22Rv1 (cell line): ENCODE measurements around the gene TPM4.

ENCODE experiments used
- H3K27ac ChIP-seq: fragments of 450-650 bp; 2 replicates; pipeline ENCODE4 v1.5.1; 2017
- ZFX ChIP-seq: fragments of 450-650 bp; IDR thresholded peaks from 2 replicates; pipeline ENCODE4 v1.6.1; 2017; ENCODE audit warnings: antibody characterized with exemption, borderline replicate concordance
- TF ChIP-seq, protein P1 (sequence below): fragments of 450-650 bp; IDR thresholded peaks from 2 replicates; pipeline ENCODE4 v1.5.1; 2017; ENCODE audit warnings: mild to moderate bottlenecking

Gene TPM4

DNA sequence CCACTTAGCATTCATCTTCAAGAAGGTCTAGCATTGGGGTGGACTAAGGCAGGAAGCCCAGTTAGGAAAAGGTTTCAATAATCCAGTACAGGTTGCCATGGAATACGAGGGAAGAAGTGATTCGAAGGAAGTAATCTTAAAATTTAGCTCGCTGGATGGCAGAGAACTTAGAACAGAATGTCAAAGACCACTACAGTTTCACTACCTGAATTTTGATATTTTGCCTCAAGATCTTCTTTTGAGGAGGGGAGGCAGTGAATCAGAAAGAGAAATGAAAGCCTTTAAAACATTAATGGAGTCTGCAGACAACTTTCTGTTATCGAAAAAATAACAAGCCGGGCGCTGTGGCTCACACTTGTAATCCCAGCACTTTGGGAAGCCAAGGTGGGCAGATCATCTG is 28.4 kb downstream of the TPM4 start:
- H3K27ac ChIP-seq = no peak overlapping the region
- TF ChIP-seq, protein P1, sequence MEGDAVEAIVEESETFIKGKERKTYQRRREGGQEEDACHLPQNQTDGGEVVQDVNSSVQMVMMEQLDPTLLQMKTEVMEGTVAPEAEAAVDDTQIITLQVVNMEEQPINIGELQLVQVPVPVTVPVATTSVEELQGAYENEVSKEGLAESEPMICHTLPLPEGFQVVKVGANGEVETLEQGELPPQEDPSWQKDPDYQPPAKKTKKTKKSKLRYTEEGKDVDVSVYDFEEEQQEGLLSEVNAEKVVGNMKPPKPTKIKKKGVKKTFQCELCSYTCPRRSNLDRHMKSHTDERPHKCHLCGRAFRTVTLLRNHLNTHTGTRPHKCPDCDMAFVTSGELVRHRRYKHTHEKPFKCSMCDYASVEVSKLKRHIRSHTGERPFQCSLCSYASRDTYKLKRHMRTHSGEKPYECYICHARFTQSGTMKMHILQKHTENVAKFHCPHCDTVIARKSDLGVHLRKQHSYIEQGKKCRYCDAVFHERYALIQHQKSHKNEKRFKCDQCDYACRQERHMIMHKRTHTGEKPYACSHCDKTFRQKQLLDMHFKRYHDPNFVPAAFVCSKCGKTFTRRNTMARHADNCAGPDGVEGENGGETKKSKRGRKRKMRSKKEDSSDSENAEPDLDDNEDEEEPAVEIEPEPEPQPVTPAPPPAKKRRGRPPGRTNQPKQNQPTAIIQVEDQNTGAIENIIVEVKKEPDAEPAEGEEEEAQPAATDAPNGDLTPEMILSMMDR = no peak
- no peak for TF ChIP-seq ZFX

DNA sequence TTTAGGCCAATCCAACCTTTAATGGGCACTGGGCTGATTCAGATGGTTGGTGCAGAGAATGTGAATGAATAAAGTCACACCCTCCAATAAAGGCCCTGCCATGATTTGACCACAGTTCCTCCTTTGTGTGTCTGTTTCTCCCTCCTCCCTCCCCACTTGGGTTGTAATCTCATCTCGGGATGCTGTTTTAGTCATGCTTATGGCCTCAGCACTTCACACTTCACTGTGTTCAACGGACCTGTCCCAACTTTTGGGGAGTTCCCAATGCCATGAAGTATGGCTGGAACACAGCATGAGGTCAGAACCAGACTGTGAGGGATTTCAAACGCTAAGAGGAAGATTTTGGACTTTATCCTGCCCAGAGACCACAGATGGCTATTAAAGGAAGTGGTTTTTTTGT is 29.8 kb downstream of the TPM4 start:
- TF ChIP-seq ZFX = no peak
- TF ChIP-seq, protein P1 = no peak
- H3K27ac ChIP-seq = no peak overlapping the region

DNA sequence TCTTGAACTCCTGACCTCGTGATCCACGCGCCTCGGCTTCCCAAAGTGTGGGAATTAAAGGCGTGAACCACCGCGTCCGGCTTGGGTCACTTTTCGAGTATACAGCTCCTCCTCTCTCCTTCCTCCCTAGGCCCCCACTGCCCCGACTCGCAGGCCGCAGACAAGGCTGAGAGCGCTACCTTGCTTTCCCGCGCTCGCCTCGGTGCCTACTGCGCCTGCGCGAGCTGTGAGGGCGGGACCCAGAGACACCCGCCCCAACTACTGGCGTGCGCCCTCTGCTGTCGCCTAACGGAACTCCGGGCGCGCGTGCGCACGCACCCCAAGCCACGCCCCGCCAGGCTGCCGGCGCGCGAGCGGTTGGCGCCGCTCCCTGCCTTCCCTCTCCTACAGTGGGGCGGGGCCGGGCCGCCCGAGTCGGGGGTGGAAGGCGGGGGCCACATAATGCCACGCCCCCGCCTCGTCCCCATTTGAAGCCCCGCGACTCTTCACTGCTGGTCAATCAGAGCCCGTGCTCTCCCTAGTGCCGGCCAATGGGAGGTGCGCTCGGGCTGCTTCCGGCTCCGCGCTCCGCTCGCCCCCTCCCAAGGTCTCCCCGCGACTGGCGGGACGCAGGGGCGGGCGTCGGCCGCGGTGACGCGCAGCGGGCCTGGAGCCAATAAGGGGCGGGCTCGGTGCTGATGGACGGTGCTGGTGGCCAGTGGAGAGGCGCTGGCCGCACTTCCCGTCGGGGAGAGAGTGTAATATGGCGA is 35.0 kb downstream of the TPM4 start, which contains the start of gene RAB8A:
Gene RAB8A, plus strand, starts transcription at position 730 of the 749 bp plus-strand sequence. Its CDS starts 13 bp downstream, at position 743.
- TF ChIP-seq ZFX = no peak
- TF ChIP-seq, protein P1 = peak; percentile 96
- peak within 1 kb of the TSS; percentile 73 for H3K27ac ChIP-seq

DNA sequence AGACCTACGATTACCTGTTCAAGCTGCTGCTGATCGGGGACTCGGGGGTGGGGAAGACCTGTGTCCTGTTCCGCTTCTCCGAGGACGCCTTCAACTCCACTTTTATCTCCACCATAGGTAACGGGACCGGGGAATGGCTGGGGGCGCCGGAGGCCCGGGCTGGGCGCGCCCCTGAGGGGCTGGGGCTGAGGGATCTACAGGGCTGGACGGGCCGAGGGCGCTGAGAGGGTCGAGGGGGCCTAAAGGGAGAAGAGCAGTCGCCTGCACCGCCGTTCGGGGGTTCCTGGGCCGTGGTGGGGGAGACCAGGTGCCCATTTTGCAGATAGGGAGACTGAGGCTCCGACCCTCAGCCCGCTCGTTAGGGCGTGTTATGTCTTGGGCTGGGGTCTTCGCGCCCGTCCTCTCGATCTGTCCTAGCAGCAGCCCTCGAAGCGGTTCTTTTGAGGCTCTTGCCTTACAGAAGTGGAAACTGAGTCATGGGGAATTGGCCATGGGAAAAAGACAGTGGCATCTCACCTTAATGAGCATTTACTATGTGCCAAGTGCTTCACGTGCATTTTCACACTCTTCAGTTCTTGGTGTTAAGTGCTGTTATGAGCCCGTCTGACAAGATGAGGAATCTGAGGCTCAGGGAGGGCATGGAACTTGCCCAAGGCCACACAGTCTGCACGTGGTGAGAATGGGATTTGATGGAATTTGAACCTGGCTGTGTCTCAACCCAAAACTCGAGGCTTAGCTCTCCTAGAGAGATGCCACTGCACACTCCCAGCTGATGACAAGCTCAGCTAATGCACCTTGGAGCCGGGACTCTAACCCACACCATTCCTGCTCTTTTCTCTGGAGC is 35.8 kb downstream of the TPM4 start:
- peak overlapping the region; percentile 73 for H3K27ac ChIP-seq

DNA sequence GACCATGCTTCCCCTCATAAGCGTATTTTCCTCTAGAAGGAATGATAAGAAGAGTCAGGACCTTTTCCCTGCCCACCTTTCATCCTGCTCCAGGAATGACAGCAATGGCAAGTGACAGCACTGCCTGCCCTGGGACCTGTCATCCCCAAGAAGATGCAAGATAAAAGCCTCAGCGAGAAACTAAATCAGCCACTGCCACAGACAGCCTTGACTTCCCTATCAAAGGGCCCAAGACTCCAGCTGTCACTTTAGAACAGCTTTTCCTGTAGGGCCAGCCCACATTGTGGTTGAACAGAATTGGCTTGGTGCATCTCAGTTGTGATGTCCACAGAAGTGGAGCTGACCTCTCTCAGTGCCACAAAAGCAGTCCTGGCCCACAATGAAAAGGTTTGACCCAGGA is 36.5 kb downstream of the TPM4 start:
- peak overlapping the region; percentile 73 for H3K27ac ChIP-seq
- TF ChIP-seq, protein P1 = no peak
- TF ChIP-seq ZFX = no peak

More for the DNA sequence above, 35.8 kb downstream of the TPM4 start:
- TF ChIP-seq, protein P1 = no peak
- TF ChIP-seq ZFX = no peak

DNA sequence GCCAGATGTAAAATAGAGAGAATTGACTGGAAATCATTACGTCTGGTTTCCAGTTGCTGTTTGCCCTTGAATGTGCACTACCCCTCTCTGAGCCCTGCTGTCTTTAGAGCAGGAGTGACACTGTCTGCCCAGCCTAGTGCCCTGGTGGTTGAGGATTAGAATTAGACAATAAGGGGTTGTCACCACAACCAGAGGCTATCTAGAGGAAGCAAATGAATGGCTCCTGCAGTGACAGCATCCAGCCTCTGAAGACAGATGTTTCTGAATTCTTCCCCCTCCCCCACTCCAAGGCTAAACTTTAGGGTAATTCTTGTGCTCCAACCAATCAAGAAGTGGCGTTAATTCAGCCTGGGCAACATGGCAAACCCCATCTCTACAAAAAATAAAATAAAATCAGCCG is 37.4 kb downstream of the TPM4 start:
- no peak overlapping the region for H3K27ac ChIP-seq
- no peak for TF ChIP-seq ZFX
- TF ChIP-seq, protein P1 = no peak
